IMR-90 (cell line): ENCODE measurements around the gene PLCL2. TPM values are rescaled to one million over a fixed set of nuclear protein-coding genes. Genes with fewer than 3 reads are reported as not detected.

Source experiments
- ATAC-seq: fragments of 200-7000 bp; cut with Tn5 transposase; 2 replicates; pipeline ENCODE4 v1.9.1; 2020; ENCODE audit warnings: low read depth, mild to moderate bottlenecking, moderate library complexity
- BruUV-seq: library from RNA; stranded (reverse); fragments of 400-500 nt; replicated peaks from 2 replicates; lab custom pipeline; 2021; lab: Mats Ljungman, UMichigan
- CTCF ChIA-PET: fragments of 300-600 bp; formaldehyde crosslinking; extraction: SDS; loops from one replicate; lab custom pipeline; 2021; ENCODE audit warnings: antibody characterized with exemption; lab: Yijun Ruan, JAX
- POLR2A ChIA-PET: fragments of 300-600 bp; sonication (Branson Sonifier 250); formaldehyde crosslinking; loops from one replicate; lab custom pipeline; 2022; ENCODE audit warnings: antibody characterized with exemption; ENCODE audit not compliant: unreplicated experiment; lab: Charles Lee
- DNase-seq: peaks from one replicate; pipeline ENCODE4 v3.0.0; 2013
- H2AFZ ChIP-seq: replicated peaks from 2 replicates; pipeline ENCODE3; 2013; ENCODE audit warnings: low read length, mild to moderate bottlenecking; ENCODE audit not compliant: poor library complexity
- H2AK5ac ChIP-seq: 2 replicates; pipeline ENCODE4 v1.6.1; 2013; ENCODE audit warnings: low read depth, low read length, inconsistent platforms
- H2AK9ac ChIP-seq: replicated peaks from 2 replicates; pipeline ENCODE3; 2013; ENCODE audit warnings: mild to moderate bottlenecking, low read depth, low read length, moderate library complexity; ENCODE audit not compliant: poor library complexity
- H2BK120ac ChIP-seq: 2 replicates; pipeline ENCODE4 v1.6.1; 2013; ENCODE audit warnings: low read depth, low read length, inconsistent platforms
- H2BK15ac ChIP-seq: 3 replicates; pipeline ENCODE4 v1.6.1; 2013; ENCODE audit warnings: low read depth, low read length, inconsistent platforms
- H2BK20ac ChIP-seq: 2 replicates; pipeline ENCODE4 v1.6.1; 2013; ENCODE audit warnings: low read depth, mild to moderate bottlenecking, inconsistent platforms, low read length, moderate library complexity
- H2BK5ac ChIP-seq: 2 replicates; pipeline ENCODE4 v1.6.1; 2013; ENCODE audit warnings: mild to moderate bottlenecking, low read depth, low read length, inconsistent platforms; ENCODE audit not compliant: poor library complexity, severe bottlenecking
- H3K14ac ChIP-seq: replicated peaks from 2 replicates; pipeline ENCODE4 v1.6.1; 2013; ENCODE audit warnings: low read depth, low read length, inconsistent platforms
- H3K18ac ChIP-seq: 2 replicates; pipeline ENCODE4 v1.6.1; 2013; ENCODE audit warnings: low read depth, low read length, control low read depth
- H3K23ac ChIP-seq: 2 replicates; pipeline ENCODE4 v1.6.1; 2013; ENCODE audit warnings: low read depth, low read length, inconsistent platforms
- H3K27ac ChIP-seq: 2 replicates; pipeline ENCODE4 v1.5.1; 2013; ENCODE audit warnings: mild to moderate bottlenecking, control low read depth, low read length; ENCODE audit not compliant: insufficient read depth
- H3K27me3 ChIP-seq: 2 replicates; pipeline ENCODE4 v1.6.1; 2013; ENCODE audit warnings: low read length; ENCODE audit not compliant: control insufficient read depth, insufficient read depth
- H3K36me3 ChIP-seq: 2 replicates; pipeline ENCODE4 v1.6.1; 2013; ENCODE audit warnings: low read length, mixed read lengths; ENCODE audit not compliant: control insufficient read depth, insufficient read depth
- H3K4ac ChIP-seq: 2 replicates; pipeline ENCODE4 v1.6.1; 2013; ENCODE audit warnings: low read depth, low read length, inconsistent platforms
- H3K4me1 ChIP-seq: 2 replicates; pipeline ENCODE4 v1.6.1; 2013; ENCODE audit warnings: low read length, mixed read lengths; ENCODE audit not compliant: control insufficient read depth, insufficient read depth
- H3K4me2 ChIP-seq: 2 replicates; pipeline ENCODE4 v1.6.1; 2013; ENCODE audit warnings: low read depth, mild to moderate bottlenecking, control low read depth, low read length, moderate library complexity
- H3K4me3 ChIP-seq: 2 replicates; pipeline ENCODE4 v1.5.1; 2013; ENCODE audit warnings: low read depth, mild to moderate bottlenecking, control low read depth, low read length, moderate library complexity; ENCODE audit not compliant: insufficient read depth
- H3K56ac ChIP-seq: 2 replicates; pipeline ENCODE4 v1.6.1; 2013; ENCODE audit warnings: low read length, inconsistent platforms; ENCODE audit not compliant: insufficient read depth; ENCODE audit errors: extremely low read depth
- H3K79me1 ChIP-seq, 2 experiments: 2 replicates each; pipeline ENCODE4 v1.6.1; 2013; ENCODE audit warnings: low read length in 2 of 2, inconsistent platforms in 1 of 2, low read depth in 1 of 2
- H3K9ac ChIP-seq: 2 replicates; pipeline ENCODE4 v1.6.1; 2013; ENCODE audit warnings: low read depth, low read length, control low read depth
- H3K9me1 ChIP-seq: 2 replicates; pipeline ENCODE4 v1.6.1; 2013; ENCODE audit warnings: low read length, inconsistent platforms; ENCODE audit not compliant: insufficient read depth
- H3K9me3 ChIP-seq: 2 replicates; pipeline ENCODE4 v1.6.1; 2013; ENCODE audit warnings: low read length; ENCODE audit not compliant: control insufficient read depth, insufficient read depth
- H4K20me1 ChIP-seq: 2 replicates; pipeline ENCODE4 v1.6.1; 2013; ENCODE audit warnings: low read length, inconsistent platforms; ENCODE audit not compliant: insufficient read depth
- H4K5ac ChIP-seq: 2 replicates; pipeline ENCODE4 v1.6.1; 2013; ENCODE audit warnings: mild to moderate bottlenecking, low read depth, low read length, control low read depth
- H4K8ac ChIP-seq, 2 experiments: 2 replicates each; pipeline ENCODE4 v1.6.1; 2013; ENCODE audit warnings: low read depth in 2 of 2, low read length in 2 of 2, control low read depth in 1 of 2, inconsistent platforms in 1 of 2
- H4K91ac ChIP-seq: 2 replicates; pipeline ENCODE4 v1.6.1; 2013; ENCODE audit warnings: low read depth, low read length, inconsistent platforms; ENCODE audit not compliant: insufficient read depth
- BHLHE40 ChIP-seq: fragments of 150-350 bp; IDR thresholded peaks from 2 replicates; pipeline ENCODE4 v1.6.1; 2016; ENCODE audit warnings: mild to moderate bottlenecking, low read depth, low read length
- CEBPB ChIP-seq: IDR thresholded peaks from 2 replicates; pipeline ENCODE4 v1.6.1; 2012; ENCODE audit warnings: low read depth, low read length, improper control_type of control experiment
- CHD1 ChIP-seq: IDR thresholded peaks from 2 replicates; pipeline ENCODE4 v1.6.1; 2012; ENCODE audit warnings: low read depth, low read length, improper control_type of control experiment
- FOS ChIP-seq: fragments of 150-350 bp; IDR thresholded peaks from 2 replicates; pipeline ENCODE4 v1.6.1; 2016; ENCODE audit warnings: low read depth, low read length
- MAFK ChIP-seq: IDR thresholded peaks from 2 replicates; pipeline ENCODE4 v1.6.1; 2012; ENCODE audit warnings: low read depth, low read length, improper control_type of control experiment
- MAZ ChIP-seq: IDR thresholded peaks from 2 replicates; pipeline ENCODE4 v1.6.1; 2012; ENCODE audit warnings: low read depth, mild to moderate bottlenecking, low read length, improper control_type of control experiment, moderate library complexity, borderline replicate concordance
- MXI1 ChIP-seq: IDR thresholded peaks from 2 replicates; pipeline ENCODE4 v1.6.1; 2012; ENCODE audit warnings: low read depth, mild to moderate bottlenecking, low read length, moderate library complexity, borderline replicate concordance
- NFE2L2 ChIP-seq: fragments of 150-350 bp; IDR thresholded peaks from 2 replicates; pipeline ENCODE4 v1.6.1; 2016; ENCODE audit warnings: low read depth, mild to moderate bottlenecking, low read length
- POLR2A ChIP-seq: IDR thresholded peaks from 2 replicates; pipeline ENCODE4 v1.6.1; 2012; ENCODE audit warnings: mild to moderate bottlenecking, low read depth, low read length
- RAD21 ChIP-seq: IDR thresholded peaks from 2 replicates; pipeline ENCODE4 v1.6.1; 2012; ENCODE audit warnings: low read length, improper control_type of control experiment
- RCOR1 ChIP-seq: IDR thresholded peaks from 2 replicates; pipeline ENCODE4 v1.6.1; 2012; ENCODE audit warnings: mild to moderate bottlenecking, low read length, improper control_type of control experiment; ENCODE audit not compliant: insufficient replicate concordance
- RFX5 ChIP-seq: IDR thresholded peaks from 2 replicates; pipeline ENCODE4 v1.8.0; 2012; ENCODE audit warnings: low read depth, mild to moderate bottlenecking, low read length, moderate library complexity
- SMC3 ChIP-seq: fragments of 150-350 bp; IDR thresholded peaks from 2 replicates; pipeline ENCODE4 v1.6.1; 2016; ENCODE audit warnings: low read depth, mild to moderate bottlenecking, antibody characterized with exemption, low read length, moderate library complexity
- USF2 ChIP-seq: fragments of 150-350 bp; IDR thresholded peaks from 2 replicates; pipeline ENCODE4 v1.6.1; 2017; ENCODE audit warnings: mild to moderate bottlenecking, antibody characterized with exemption, low read length, low read depth
- whole genome bisulfite sequencing, 2 experiments: methylation state at CpG; one replicate each; pipeline versions ENCODE4 v1.1.5 to v1.1.7; 2013; ENCODE audit warnings: missing lambda C conversion rate in 2 of 2; ENCODE audit not compliant: insufficient read length in 1 of 2; ENCODE audit errors: extremely low coverage in 2 of 2; 5-methylcytosine and 5-hydroxymethylcytosine counted together
- dilution Hi-C: fragments of 300-500 bp; cut with HindIII; formaldehyde crosslinking; loops from one replicate; pipeline ENCODE4 v1.14.3; 2018; ENCODE audit warnings: low sequenced_read_pairs; ENCODE audit not compliant: unreplicated experiment
- in situ Hi-C: fragments of 300-500 bp; cut with MboI; formaldehyde crosslinking; loops from 3 replicates; pipeline ENCODE4 v1.14.3; 2019; ENCODE audit warnings: low sequenced_read_pairs, inconsistent platforms, mixed read lengths
- intact Hi-C: fragments of 100-400 bp; cut with micrococcal nuclease; formaldehyde crosslinking; loops from 2 replicates; pipeline ENCODE4 v1.10.0; 2022
- polyA plus RNA-seq, 3 experiments: library from polyadenylated mRNA; depleted of rRNA; stranded (reverse); fragments of >200 nt; gene quantifications; 2 replicates each; pipeline ENCODE4 v1.2.3, GENCODE V29; 2012; ENCODE audit warnings: low replicate concordance in 1 of 3
- total RNA-seq: library from RNA; depleted of rRNA; stranded (reverse); fragments of >200 nt; gene quantifications from 2 replicates; pipeline ENCODE4 v1.2.3, GENCODE V29; 2012
- TF ChIP-seq, protein P1 (sequence below): fragments of 150-350 bp; IDR thresholded peaks from 2 replicates; pipeline ENCODE4 v1.6.1; 2016; ENCODE audit warnings: low read depth, mild to moderate bottlenecking, low read length, moderate library complexity, borderline replicate concordance
- TF ChIP-seq, protein P2 (sequence below): conservative IDR thresholded peaks from 2 replicates; pipeline ENCODE4 v1.5.1; 2012; ENCODE audit warnings: mild to moderate bottlenecking, low read depth, low read length, improper control_type of control experiment

The PLCL2 gene
- total and polyA plus RNA-seq, 2 of the 4 experiments (the other 2 are of a cell fraction), result 0.92 to 3.8 TPM

GRCh38 chr3:16992198-16992597 is 107.4 kb downstream of the PLCL2 start:
- ChIA-PET CTCF (no interaction called here), POLR2A (no interaction called here)
- Histone ChIP-seq H3K23ac (no peak overlapping the region), H2AK5ac (no peak overlapping the region), H3K56ac (no peak overlapping the region), H3K9me1 (no peaks in the 10 kb centered on the region), H3K4ac (no peak overlapping the region), H4K91ac (no peak overlapping the region), H4K8ac (no peak overlapping the region), H3K9me3 (no peaks in the 10 kb centered on the region), H3K18ac (no peak overlapping the region), H3K9ac (no peak overlapping the region), H2BK15ac (no peak overlapping the region), H3K4me2 (no peak overlapping the region), H4K20me1 (no peaks in the 10 kb centered on the region), H3K27ac (no peak overlapping the region), H4K5ac (no peak overlapping the region), H3K4me1 (no peaks in the 10 kb centered on the region), H3K4me3 (no peak overlapping the region), H2AFZ (no peak overlapping the region), H2BK20ac (no peak overlapping the region), H3K79me1 (no peaks in the 10 kb centered on the region), H2AK9ac (no peak overlapping the region), H2BK5ac (no peak overlapping the region), H2BK120ac (no peak overlapping the region), H3K14ac (no peak overlapping the region), H3K27me3 (no peaks in the 10 kb centered on the region), H3K36me3 (no peaks in the 10 kb centered on the region)
- intact Hi-C loops (no loop called here), dilution Hi-C loops (no loop called here), in situ Hi-C loops (no loop called here)
- DNase-seq (no peak), ATAC-seq (no peak)
- no CpG with 5 or more reads among the region's 3 CpGs for WGBS, 2 experiments
- BruUV-seq, result no TSS peak
- TF ChIP-seq USF2, result no peak
- no peak for TF ChIP-seq RFX5
- no peak for TF ChIP-seq FOS
- TF ChIP-seq RCOR1, result no peak
- no peak for TF ChIP-seq MAZ
- TF ChIP-seq CHD1, result no peak
- TF ChIP-seq, protein P1, sequence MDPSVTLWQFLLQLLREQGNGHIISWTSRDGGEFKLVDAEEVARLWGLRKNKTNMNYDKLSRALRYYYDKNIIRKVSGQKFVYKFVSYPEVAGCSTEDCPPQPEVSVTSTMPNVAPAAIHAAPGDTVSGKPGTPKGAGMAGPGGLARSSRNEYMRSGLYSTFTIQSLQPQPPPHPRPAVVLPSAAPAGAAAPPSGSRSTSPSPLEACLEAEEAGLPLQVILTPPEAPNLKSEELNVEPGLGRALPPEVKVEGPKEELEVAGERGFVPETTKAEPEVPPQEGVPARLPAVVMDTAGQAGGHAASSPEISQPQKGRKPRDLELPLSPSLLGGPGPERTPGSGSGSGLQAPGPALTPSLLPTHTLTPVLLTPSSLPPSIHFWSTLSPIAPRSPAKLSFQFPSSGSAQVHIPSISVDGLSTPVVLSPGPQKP, result no peak
- TF ChIP-seq SMC3, result no peak
- no peak for TF ChIP-seq MAFK
- no peak for TF ChIP-seq MXI1
- no peak for TF ChIP-seq BHLHE40
- TF ChIP-seq CEBPB, result no peak
- no peak for TF ChIP-seq POLR2A
- TF ChIP-seq NFE2L2, result no peak
- TF ChIP-seq RAD21, result no peak
- TF ChIP-seq, protein P2, sequence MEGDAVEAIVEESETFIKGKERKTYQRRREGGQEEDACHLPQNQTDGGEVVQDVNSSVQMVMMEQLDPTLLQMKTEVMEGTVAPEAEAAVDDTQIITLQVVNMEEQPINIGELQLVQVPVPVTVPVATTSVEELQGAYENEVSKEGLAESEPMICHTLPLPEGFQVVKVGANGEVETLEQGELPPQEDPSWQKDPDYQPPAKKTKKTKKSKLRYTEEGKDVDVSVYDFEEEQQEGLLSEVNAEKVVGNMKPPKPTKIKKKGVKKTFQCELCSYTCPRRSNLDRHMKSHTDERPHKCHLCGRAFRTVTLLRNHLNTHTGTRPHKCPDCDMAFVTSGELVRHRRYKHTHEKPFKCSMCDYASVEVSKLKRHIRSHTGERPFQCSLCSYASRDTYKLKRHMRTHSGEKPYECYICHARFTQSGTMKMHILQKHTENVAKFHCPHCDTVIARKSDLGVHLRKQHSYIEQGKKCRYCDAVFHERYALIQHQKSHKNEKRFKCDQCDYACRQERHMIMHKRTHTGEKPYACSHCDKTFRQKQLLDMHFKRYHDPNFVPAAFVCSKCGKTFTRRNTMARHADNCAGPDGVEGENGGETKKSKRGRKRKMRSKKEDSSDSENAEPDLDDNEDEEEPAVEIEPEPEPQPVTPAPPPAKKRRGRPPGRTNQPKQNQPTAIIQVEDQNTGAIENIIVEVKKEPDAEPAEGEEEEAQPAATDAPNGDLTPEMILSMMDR, result no peak
